H1 (cell line): ENCODE measurements around the gene ZNF281. TPM values are rescaled to one million over a fixed set of nuclear protein-coding genes. Genes with fewer than 3 reads are reported as not detected.

ENCODE experiments used
- polyA plus RNA-seq, 7 experiments: library from polyadenylated mRNA; depleted of rRNA in 3 of 7; stranded (reverse) in 5 of 7; unstranded in 2 of 7; fragments of >200 nt in 5 of 7; fragments of 200-250 nt in 2 of 7; gene quantifications; 1 replicate in 5 of 7; 2 replicates in 1 of 7; 4 replicates in 1 of 7; pipeline versions ENCODE4 v1.2.1 to v1.2.3, GENCODE V29; 2011 to 2013; ENCODE audit warnings: missing spikeins in 2 of 7, mixed read lengths in 2 of 7
- total RNA-seq: library from RNA; stranded (reverse); fragmentation: NEBNext Ultra II Directional; extraction: Animal tissue kit (Norgen Biotek cat#: 25700); gene quantifications from 2 replicates; pipeline ENCODE4 v1.2.1, GENCODE V29; 2021
- TF ChIP-seq, protein P1 (sequence below): IDR thresholded peaks from 2 replicates; pipeline ENCODE4 v1.6.1; 2011; ENCODE audit warnings: low read depth, mild to moderate bottlenecking, low read length; ENCODE audit not compliant: insufficient read depth
- TF ChIP-seq, protein P2 (sequence below), 3 experiments: IDR thresholded peaks; 1 replicate in 2 of 3; 2 replicates in 1 of 3; pipeline versions ENCODE4 v1.5.1 to v1.6.1; 2011; ENCODE audit warnings: low read length in 3 of 3, mild to moderate bottlenecking in 3 of 3, inconsistent platforms in 2 of 3, low read depth in 1 of 3, moderate library complexity in 1 of 3; ENCODE audit not compliant: insufficient read depth in 1 of 3; ENCODE audit errors: control extremely low read depth in 1 of 3

Gene ZNF281
- total and polyA plus RNA-seq, 2 of the 8 experiments (the other 6 are each of a cell fraction or from before 2014, with no cell fraction given), result 19.5 to 61.4 TPM

DNA sequence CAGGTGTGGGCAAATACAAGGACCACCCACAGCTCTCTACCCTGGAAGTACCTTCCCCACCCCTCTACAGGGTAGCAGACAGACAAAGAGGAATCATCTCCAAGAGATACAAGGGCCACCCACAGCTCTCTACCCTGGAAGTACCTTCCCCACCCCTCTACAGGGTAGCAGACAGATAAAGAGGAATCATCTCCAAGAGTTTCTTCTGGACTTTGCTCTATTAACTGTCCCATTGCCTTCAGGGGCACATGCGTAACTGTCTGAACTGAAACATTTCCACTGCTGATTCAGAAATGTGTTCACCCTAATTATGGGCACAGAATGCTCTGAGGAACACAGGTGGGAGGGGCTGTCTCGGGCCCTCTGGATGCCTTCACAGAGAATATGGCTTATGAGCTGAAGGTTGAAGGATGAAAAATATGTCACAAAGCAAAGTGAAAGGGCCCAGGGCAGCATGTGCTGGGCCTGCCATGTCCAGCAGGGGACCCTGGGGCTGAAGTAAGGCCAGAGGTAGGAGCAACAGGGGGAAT lies 43.9 kb downstream of the ZNF281 start (continued):
- TF ChIP-seq, protein P1, sequence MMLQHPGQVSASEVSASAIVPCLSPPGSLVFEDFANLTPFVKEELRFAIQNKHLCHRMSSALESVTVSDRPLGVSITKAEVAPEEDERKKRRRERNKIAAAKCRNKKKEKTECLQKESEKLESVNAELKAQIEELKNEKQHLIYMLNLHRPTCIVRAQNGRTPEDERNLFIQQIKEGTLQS, result no peak
- TF ChIP-seq, protein P2, sequence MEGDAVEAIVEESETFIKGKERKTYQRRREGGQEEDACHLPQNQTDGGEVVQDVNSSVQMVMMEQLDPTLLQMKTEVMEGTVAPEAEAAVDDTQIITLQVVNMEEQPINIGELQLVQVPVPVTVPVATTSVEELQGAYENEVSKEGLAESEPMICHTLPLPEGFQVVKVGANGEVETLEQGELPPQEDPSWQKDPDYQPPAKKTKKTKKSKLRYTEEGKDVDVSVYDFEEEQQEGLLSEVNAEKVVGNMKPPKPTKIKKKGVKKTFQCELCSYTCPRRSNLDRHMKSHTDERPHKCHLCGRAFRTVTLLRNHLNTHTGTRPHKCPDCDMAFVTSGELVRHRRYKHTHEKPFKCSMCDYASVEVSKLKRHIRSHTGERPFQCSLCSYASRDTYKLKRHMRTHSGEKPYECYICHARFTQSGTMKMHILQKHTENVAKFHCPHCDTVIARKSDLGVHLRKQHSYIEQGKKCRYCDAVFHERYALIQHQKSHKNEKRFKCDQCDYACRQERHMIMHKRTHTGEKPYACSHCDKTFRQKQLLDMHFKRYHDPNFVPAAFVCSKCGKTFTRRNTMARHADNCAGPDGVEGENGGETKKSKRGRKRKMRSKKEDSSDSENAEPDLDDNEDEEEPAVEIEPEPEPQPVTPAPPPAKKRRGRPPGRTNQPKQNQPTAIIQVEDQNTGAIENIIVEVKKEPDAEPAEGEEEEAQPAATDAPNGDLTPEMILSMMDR (IDR thresholded peaks at IDR 0.05; ENCODE audit: control extremely low read depth in 1 of 3, insufficient read depth in 1 of 3, low read depth in 1 of 3, low read length in 3 of 3), result peak; percentile 31 to 56 (median 32); a peak in 3 of 4 replicates
